PC-3 (cell line): Measurements from ENCODE around the gene CACHD1. TPM values are rescaled to one million over a fixed set of nuclear protein-coding genes. Genes with fewer than 3 reads are reported as not detected.

Experiments
- ATAC-seq: fragments of 200-7000 bp; cut with Tn5 transposase; 2 replicates; pipeline ENCODE4 v1.9.1; 2020; ENCODE audit warnings: mild to moderate bottlenecking, moderate library complexity
- BruUV-seq: library from RNA; stranded (reverse); fragments of 400-500 nt; replicated peaks from 2 replicates; lab custom pipeline; 2021; lab: Mats Ljungman, UMichigan
- CTCF ChIA-PET: fragments of 300-600 bp; sonication (Branson Sonifier 250); formaldehyde crosslinking; loops from one replicate; lab custom pipeline; 2022; ENCODE audit warnings: antibody characterized with exemption; lab: Charles Lee
- POLR2A ChIA-PET: fragments of 300-600 bp; sonication (Branson Sonifier 250); formaldehyde crosslinking; loops from one replicate; lab custom pipeline; 2022; ENCODE audit warnings: antibody characterized with exemption; ENCODE audit not compliant: unreplicated experiment; lab: Charles Lee
- DNase-seq: peaks from one replicate; pipeline ENCODE4 v3.0.0-alpha.2; 2015
- H2AFZ ChIP-seq: fragments of 300-600 bp; sonication (generic); 2 replicates; pipeline ENCODE4 v1.6.0; 2016; ENCODE audit warnings: antibody characterized with exemption, low read length
- H3F3A ChIP-seq: fragments of 300-600 bp; sonication (generic); one replicate; pipeline ENCODE4 v1.6.0; 2017; ENCODE audit warnings: antibody characterized with exemption, low read length, control low read depth, mild to moderate bottlenecking; ENCODE audit not compliant: unreplicated experiment
- H3K27ac ChIP-seq: fragments of 300-600 bp; sonication (generic); 2 replicates; pipeline ENCODE4 v1.5.1; 2016; ENCODE audit warnings: mild to moderate bottlenecking, low read length
- H3K27me3 ChIP-seq: fragments of 300-600 bp; sonication (generic); 2 replicates; pipeline ENCODE4 v1.6.1; 2016; ENCODE audit warnings: low read length, mixed read lengths
- H3K36me3 ChIP-seq: fragments of 300-600 bp; sonication (generic); 2 replicates; pipeline ENCODE4 v1.6.1; 2016; ENCODE audit warnings: low read depth, mixed run types, low read length, mixed read lengths
- H3K4me1 ChIP-seq: fragments of 300-600 bp; sonication (generic); 2 replicates; pipeline ENCODE4 v1.5.1; 2016; ENCODE audit warnings: low read length; ENCODE audit not compliant: insufficient read depth
- H3K4me2 ChIP-seq: fragments of 300-600 bp; sonication (generic); 2 replicates; pipeline ENCODE4 v1.6.0; 2016; ENCODE audit warnings: low read length
- H3K4me3 ChIP-seq: fragments of 300-600 bp; sonication (generic); 2 replicates; pipeline ENCODE4 v1.5.1; 2016; ENCODE audit warnings: mild to moderate bottlenecking, low read length, mixed read lengths
- H3K79me2 ChIP-seq: fragments of 300-600 bp; sonication (generic); 2 replicates; pipeline ENCODE4 v1.6.1; 2017; ENCODE audit warnings: low read length, mixed read lengths
- H3K9ac ChIP-seq: fragments of 300-600 bp; sonication (generic); 2 replicates; pipeline ENCODE4 v1.6.0; 2016; ENCODE audit warnings: mild to moderate bottlenecking, low read length
- H3K9me2 ChIP-seq: fragments of 300-600 bp; sonication (generic); replicated peaks from 2 replicates; pipeline ENCODE4 v1.6.1; 2016; ENCODE audit warnings: mixed run types, low read length, mixed read lengths
- H3K9me3 ChIP-seq: fragments of 300-600 bp; sonication (generic); 2 replicates; pipeline ENCODE4 v1.6.1; 2016; ENCODE audit warnings: low read length, mixed read lengths
- H4K20me1 ChIP-seq: fragments of 300-600 bp; sonication (generic); 2 replicates; pipeline ENCODE4 v1.6.1; 2016; ENCODE audit warnings: low read length, mixed read lengths
- CTCF ChIP-seq: fragments of 300-600 bp; sonication (generic); conservative IDR thresholded peaks from 2 replicates; pipeline ENCODE4 v1.5.1; 2017; ENCODE audit warnings: antibody characterized with exemption, low read depth, mild to moderate bottlenecking, low read length
- EZH2 ChIP-seq: fragments of 300-600 bp; sonication (generic); IDR thresholded peaks from one replicate; pipeline ENCODE4 v1.6.1; 2017; ENCODE audit warnings: antibody characterized with exemption, mild to moderate bottlenecking, low read length; ENCODE audit not compliant: unreplicated experiment
- EZH2phosphoT487 ChIP-seq: fragments of 300-600 bp; sonication (generic); IDR thresholded peaks from 2 replicates; pipeline ENCODE4 v1.6.1; 2018; ENCODE audit warnings: mild to moderate bottlenecking, antibody characterized with exemption, low read length, borderline replicate concordance
- intact Hi-C: fragments of 100-400 bp; cut with micrococcal nuclease; formaldehyde crosslinking; loops from 2 replicates; pipeline ENCODE4 v1.9.0; 2023
- total RNA-seq: library from RNA; depleted of rRNA; stranded (reverse); fragments of >200 nt; gene quantifications from 2 replicates; pipeline ENCODE4 v1.2.3, GENCODE V29; 2014

The CACHD1 gene
- total RNA-seq, 1 experiment from 2014 or later, result 6.6 TPM

DNA sequence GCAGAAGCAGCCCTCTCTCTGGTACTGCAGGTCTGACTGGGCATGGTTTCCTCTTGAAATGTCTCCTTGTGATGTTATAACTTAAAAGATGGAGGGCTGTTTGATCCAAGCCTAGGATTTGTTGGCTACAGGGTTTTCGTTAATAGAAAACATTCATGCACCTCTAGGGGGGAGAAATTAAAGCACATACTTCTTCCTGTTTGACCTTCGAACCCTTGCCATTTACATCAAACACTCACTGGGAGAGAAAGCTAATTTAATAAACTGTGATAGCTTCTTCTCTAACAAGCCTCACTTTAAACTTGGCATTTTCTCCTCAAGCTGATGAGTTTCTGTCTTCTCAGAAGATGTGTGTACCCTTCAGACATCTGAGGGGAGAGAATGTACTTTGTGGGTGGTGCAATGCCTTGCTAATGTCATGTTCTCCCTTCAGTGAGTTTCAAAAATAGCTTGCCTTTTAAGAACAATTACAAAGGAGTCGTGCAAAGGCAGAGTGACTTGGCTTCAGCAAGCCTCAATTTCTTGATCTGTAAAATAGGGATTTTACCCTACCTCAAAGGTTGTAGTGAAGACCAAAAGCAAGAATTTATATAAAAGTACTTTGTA is 20.4 kb downstream of the CACHD1 start:
- no peak overlapping the region for H3K4me3 ChIP-seq
- no peak overlapping the region for H3K9ac ChIP-seq
- no peak overlapping the region for H3K4me2 ChIP-seq
- CTCF ChIA-PET, result interaction anchor here (0.7 kb wide), 1 partner anchor 1651 kb away, joined by 5 read pairs; no protein-coding TSS in a partner anchor
- ATAC-seq (no peak), DNase-seq (no peak)
- H3K27ac ChIP-seq, result no peak overlapping the region
- H2AFZ ChIP-seq, result no peak overlapping the region
- 0 out of 2 replicates have a peak, but pooled peaks cover 5% of the 10 kb centered on the region for H3K79me2 ChIP-seq
- no peaks in the 10 kb centered on the region for H4K20me1 ChIP-seq
- BruUV-seq, result no TSS peak
- no peaks in the 10 kb centered on the region for H3K9me2 ChIP-seq
- H3F3A ChIP-seq, result no peaks in the 10 kb centered on the region
- TF ChIP-seq EZH2phosphoT487 (no peak), CTCF (no peak), EZH2 (no peak)
- POLR2A ChIA-PET, result no interaction called here
- intact Hi-C loops, result no loop called here
- no peaks in the 10 kb centered on the region for H3K36me3 ChIP-seq
- H3K4me1 ChIP-seq, result peaks cover under 1% of the 10 kb centered on the region
- no peaks in the 10 kb centered on the region for H3K27me3 ChIP-seq
- H3K9me3 ChIP-seq, result no peaks in the 10 kb centered on the region

DNA sequence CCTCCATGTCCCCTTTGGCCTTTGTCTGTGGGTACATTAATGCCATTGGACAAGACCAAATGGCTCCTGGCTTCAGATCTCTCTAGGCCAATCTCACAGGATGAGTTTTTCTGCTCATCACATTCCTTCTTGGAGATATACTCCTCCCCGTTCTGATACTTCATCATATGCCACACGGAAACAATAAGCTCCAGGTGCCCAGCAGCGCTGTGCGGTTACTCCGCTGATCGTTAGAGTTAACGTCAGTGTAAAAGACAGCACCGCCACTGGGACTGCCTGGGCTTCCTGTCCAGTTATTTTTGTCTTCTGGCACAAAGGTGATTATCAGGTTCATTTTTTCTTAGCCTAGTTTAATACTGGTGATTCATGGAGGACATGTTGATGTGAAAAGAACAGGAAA is 22.5 kb downstream of the CACHD1 start:
- ChIA-PET POLR2A (no interaction called here), CTCF (no interaction called here)
- no peak for TF ChIP-seq CTCF
- TF ChIP-seq EZH2phosphoT487, result no peak
- no peak for TF ChIP-seq EZH2
- Histone ChIP-seq H3K9ac (no peak overlapping the region), H3K9me3 (no peaks in the 10 kb centered on the region), H3K27me3 (no peaks in the 10 kb centered on the region), H3K4me2 (no peak overlapping the region), H3K27ac (no peak overlapping the region), H2AFZ (no peak overlapping the region), H3K9me2 (no peaks in the 10 kb centered on the region), H4K20me1 (no peaks in the 10 kb centered on the region), H3K79me2 (no peaks in the 10 kb centered on the region), H3K4me3 (no peak overlapping the region), H3K4me1 (peaks cover 10% of the 10 kb centered on the region), H3K36me3 (no peaks in the 10 kb centered on the region), H3F3A (no peaks in the 10 kb centered on the region)
- no peak for ATAC-seq
- no peak for DNase-seq
- BruUV-seq, result no TSS peak
- intact Hi-C loops, result no loop called here

GRCh38 chr1:64493831-64494230 is 23.9 kb downstream of the CACHD1 start:
- H3K27me3 ChIP-seq, result no peaks in the 10 kb centered on the region
- no peak overlapping the region for H3K9ac ChIP-seq
- CTCF ChIA-PET, result no interaction called here
- no peak overlapping the region for H3K27ac ChIP-seq
- intact Hi-C loops, result no loop called here
- no peaks in the 10 kb centered on the region for H3K9me2 ChIP-seq
- no peaks in the 10 kb centered on the region for H4K20me1 ChIP-seq
- DNase-seq (no peak), ATAC-seq (no peak)
- no peak overlapping the region for H2AFZ ChIP-seq
- no peak for TF ChIP-seq EZH2
- no peak for TF ChIP-seq CTCF
- TF ChIP-seq EZH2phosphoT487, result no peak
- peaks cover 10% of the 10 kb centered on the region for H3K4me1 ChIP-seq
- H3K36me3 ChIP-seq, result no peaks in the 10 kb centered on the region
- no TSS peak for BruUV-seq
- no peaks in the 10 kb centered on the region for H3F3A ChIP-seq
- no peaks in the 10 kb centered on the region for H3K9me3 ChIP-seq
- no peak overlapping the region for H3K4me3 ChIP-seq
- POLR2A ChIA-PET, result no interaction called here
- no peak overlapping the region for H3K4me2 ChIP-seq
- no peaks in the 10 kb centered on the region for H3K79me2 ChIP-seq
